ENCODE measurements around the gene CCDC85B.

The CCDC85B gene

GRCh38 chr11:65918211-65919140 lies 28.0 kb downstream of the CCDC85B start, which contains the start of gene C11orf68:
Gene C11orf68 (minus strand): TSS chr11:65919062. CDS start chr11:65919031, 31 bp downstream.
- DNase-seq (ENCODE audit: low read depth, low spot score): no peak
- no peak for TF ChIP-seq CTCF (IDR thresholded peaks at IDR 0.05; ENCODE audit: low read depth, low read length)
- H3K4me3 ChIP-seq (ENCODE audit: low read depth, low read length): peak within 1 kb of the TSS; percentile 93
- in situ Hi-C loops (cut with HindIII; ENCODE audit: low sequenced_read_pairs): no loop called here

- DNase-seq (ENCODE audit: low read depth, low spot score): peak; percentile 99
- TF ChIP-seq CTCF (IDR thresholded peaks at IDR 0.05; ENCODE audit: low read depth, low read length): no peak
- in situ Hi-C loops (cut with HindIII; ENCODE audit: low sequenced_read_pairs): no loop called here
- H3K4me3 ChIP-seq (ENCODE audit: low read depth, low read length): peak within 1 kb of the TSS; percentile 93
These were observed 28.7 kb downstream of the CCDC85B start, which contains the start of gene DRAP1 for GRCh38 chr11:65919141-65919572. Gene DRAP1 (plus strand): TSS chr11:65919426. CDS start chr11:65919502, 76 bp downstream.

- in situ Hi-C loops (cut with HindIII; ENCODE audit: low sequenced_read_pairs): no loop called here
- no peak for DNase-seq (ENCODE audit: low read depth, low spot score)
- H3K4me3 ChIP-seq (ENCODE audit: low read depth, low read length): peak overlapping the region; percentile 78
- no peak for TF ChIP-seq CTCF (IDR thresholded peaks at IDR 0.05; ENCODE audit: low read depth, low read length)
These were observed 29.3 kb downstream of the CCDC85B start for GRCh38 chr11:65919573-65920371.

- DNase-seq (ENCODE audit: low read depth, low spot score): no peak
- no peak for TF ChIP-seq CTCF (IDR thresholded peaks at IDR 0.05; ENCODE audit: low read depth, low read length)
- H3K4me3 ChIP-seq (ENCODE audit: low read depth, low read length): peak overlapping the region; percentile 78
- in situ Hi-C loops (cut with HindIII; ENCODE audit: low sequenced_read_pairs): no loop called here
These were observed 29.9 kb downstream of the CCDC85B start for GRCh38 chr11:65920372-65920802.

GRCh38 chr11:65921033-65921555 lies 30.6 kb downstream of the CCDC85B start:
- no peak for TF ChIP-seq CTCF (IDR thresholded peaks at IDR 0.05; ENCODE audit: low read depth, low read length)
- no peak overlapping the region for H3K4me3 ChIP-seq (ENCODE audit: low read depth, low read length)
- in situ Hi-C loops (cut with HindIII; ENCODE audit: low sequenced_read_pairs): no loop called here
- DNase-seq (ENCODE audit: low read depth, low spot score): no peak

GRCh38 chr11:65921876-65922275 lies 31.4 kb downstream of the CCDC85B start:
- in situ Hi-C loops (cut with HindIII; ENCODE audit: low sequenced_read_pairs): no loop called here
- no peak for TF ChIP-seq CTCF (IDR thresholded peaks at IDR 0.05; ENCODE audit: low read depth, low read length)
- no peak for DNase-seq (ENCODE audit: low read depth, low spot score)
- H3K4me3 ChIP-seq (ENCODE audit: low read depth, low read length): no peak overlapping the region
